Progenitor cell of endocrine pancreas (in vitro differentiated cells): ENCODE measurements around the gene CCNL1. TPM values are rescaled to one million over a fixed set of nuclear protein-coding genes. Genes with fewer than 3 reads are reported as not detected.

Experiments used
- DNase-seq: peaks from one replicate; pipeline ENCODE4 v3.0.0; 2021; ENCODE audit warnings: low spot score; ENCODE audit not compliant: unreplicated experiment
- H3K27ac Mint-ChIP-seq: 2 replicates; pipeline ENCODE4 v1.8.0; 2021; ENCODE audit warnings: mild to moderate bottlenecking, moderate library complexity, mixed read lengths
- H3K27me3 Mint-ChIP-seq: 2 replicates; pipeline ENCODE4 v1.8.0; 2021; ENCODE audit warnings: mixed read lengths
- H3K36me3 Mint-ChIP-seq: 2 replicates; pipeline ENCODE4 v1.8.0; 2022; ENCODE audit warnings: mixed read lengths; ENCODE audit not compliant: insufficient read depth
- H3K4me1 Mint-ChIP-seq: 2 replicates; pipeline ENCODE4 v1.8.0; 2021; ENCODE audit warnings: low read depth, mixed read lengths
- H3K4me3 Mint-ChIP-seq: 2 replicates; pipeline ENCODE4 v1.8.0; 2021; ENCODE audit warnings: low read depth, mild to moderate bottlenecking, moderate library complexity, mixed read lengths
- H3K9me3 Mint-ChIP-seq: 2 replicates; pipeline ENCODE4 v1.8.0; 2021; ENCODE audit warnings: low read depth, mixed read lengths
- total RNA-seq: library from RNA; stranded (reverse); gene quantifications from 2 replicates; pipeline ENCODE4 v1.2.1, GENCODE V29; 2021
- TF ChIP-seq, protein P1 (sequence below): fragments of 200-600 bp; sonication (generic); IDR thresholded peaks from one replicate; pipeline ENCODE4 v1.5.0; 2021; ENCODE audit warnings: antibody characterized with exemption, mild to moderate bottlenecking; ENCODE audit not compliant: unreplicated experiment

Gene CCNL1
- total RNA-seq, 1 donor from 2014 or later = 157 TPM

DNA sequence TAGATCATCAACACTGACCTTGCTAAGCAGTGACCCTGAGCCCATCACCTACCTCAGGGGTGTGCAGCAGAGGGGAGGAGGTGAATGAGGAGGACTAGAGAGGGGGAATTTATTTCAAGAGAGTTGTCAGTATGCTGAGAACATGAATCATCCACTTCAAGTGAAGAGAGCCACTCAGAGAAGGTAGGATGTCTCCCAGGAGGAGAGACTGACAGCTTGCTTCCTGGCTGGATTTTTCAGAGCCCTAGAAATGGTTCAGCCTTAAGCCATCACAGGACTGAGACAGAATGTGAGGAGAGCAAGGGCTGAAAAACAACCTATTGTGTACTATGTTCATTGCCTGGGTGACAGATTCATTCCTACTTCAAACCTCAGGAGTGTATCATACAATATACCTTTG lies 34.8 kb downstream of the CCNL1 start:
- Mint-ChIP-seq H3K36me3 (no peaks in the 10 kb centered on the region), H3K27me3 (no peaks in the 10 kb centered on the region), H3K9me3 (no peaks in the 10 kb centered on the region), H3K27ac (peak overlapping the region; percentile 88), H3K4me1 (peaks cover 66% of the 10 kb centered on the region), H3K4me3 (no peak overlapping the region)
- TF ChIP-seq, protein P1, sequence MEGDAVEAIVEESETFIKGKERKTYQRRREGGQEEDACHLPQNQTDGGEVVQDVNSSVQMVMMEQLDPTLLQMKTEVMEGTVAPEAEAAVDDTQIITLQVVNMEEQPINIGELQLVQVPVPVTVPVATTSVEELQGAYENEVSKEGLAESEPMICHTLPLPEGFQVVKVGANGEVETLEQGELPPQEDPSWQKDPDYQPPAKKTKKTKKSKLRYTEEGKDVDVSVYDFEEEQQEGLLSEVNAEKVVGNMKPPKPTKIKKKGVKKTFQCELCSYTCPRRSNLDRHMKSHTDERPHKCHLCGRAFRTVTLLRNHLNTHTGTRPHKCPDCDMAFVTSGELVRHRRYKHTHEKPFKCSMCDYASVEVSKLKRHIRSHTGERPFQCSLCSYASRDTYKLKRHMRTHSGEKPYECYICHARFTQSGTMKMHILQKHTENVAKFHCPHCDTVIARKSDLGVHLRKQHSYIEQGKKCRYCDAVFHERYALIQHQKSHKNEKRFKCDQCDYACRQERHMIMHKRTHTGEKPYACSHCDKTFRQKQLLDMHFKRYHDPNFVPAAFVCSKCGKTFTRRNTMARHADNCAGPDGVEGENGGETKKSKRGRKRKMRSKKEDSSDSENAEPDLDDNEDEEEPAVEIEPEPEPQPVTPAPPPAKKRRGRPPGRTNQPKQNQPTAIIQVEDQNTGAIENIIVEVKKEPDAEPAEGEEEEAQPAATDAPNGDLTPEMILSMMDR = no peak
- no peak for DNase-seq

DNA sequence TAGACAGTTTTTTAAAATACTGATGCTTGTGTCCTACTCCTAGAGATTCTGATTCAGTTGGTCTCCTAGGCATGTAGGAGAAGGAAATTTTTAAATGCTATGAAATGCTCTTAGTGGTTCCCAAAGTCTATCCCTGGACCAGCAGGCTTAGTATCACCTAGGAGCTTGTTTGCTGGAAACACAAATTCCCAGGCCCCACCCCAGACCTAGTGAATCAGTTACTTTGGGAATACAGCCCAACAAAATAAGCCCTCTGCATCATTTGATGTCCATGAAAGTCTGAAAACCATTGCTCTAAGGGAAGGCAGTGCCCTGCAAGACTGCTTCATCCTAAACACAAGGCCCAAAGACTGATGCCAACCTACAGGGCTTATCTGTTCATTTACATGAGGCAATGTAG lies 36.3 kb downstream of the CCNL1 start:
- Mint-ChIP-seq H3K36me3 (peaks cover 3% of the 10 kb centered on the region), H3K4me3 (no peak overlapping the region), H3K27ac (no peak overlapping the region), H3K27me3 (no peaks in the 10 kb centered on the region), H3K4me1 (peaks cover 55% of the 10 kb centered on the region), H3K9me3 (peaks cover 4% of the 10 kb centered on the region)
- DNase-seq = no peak
- TF ChIP-seq, protein P1 = no peak

DNA sequence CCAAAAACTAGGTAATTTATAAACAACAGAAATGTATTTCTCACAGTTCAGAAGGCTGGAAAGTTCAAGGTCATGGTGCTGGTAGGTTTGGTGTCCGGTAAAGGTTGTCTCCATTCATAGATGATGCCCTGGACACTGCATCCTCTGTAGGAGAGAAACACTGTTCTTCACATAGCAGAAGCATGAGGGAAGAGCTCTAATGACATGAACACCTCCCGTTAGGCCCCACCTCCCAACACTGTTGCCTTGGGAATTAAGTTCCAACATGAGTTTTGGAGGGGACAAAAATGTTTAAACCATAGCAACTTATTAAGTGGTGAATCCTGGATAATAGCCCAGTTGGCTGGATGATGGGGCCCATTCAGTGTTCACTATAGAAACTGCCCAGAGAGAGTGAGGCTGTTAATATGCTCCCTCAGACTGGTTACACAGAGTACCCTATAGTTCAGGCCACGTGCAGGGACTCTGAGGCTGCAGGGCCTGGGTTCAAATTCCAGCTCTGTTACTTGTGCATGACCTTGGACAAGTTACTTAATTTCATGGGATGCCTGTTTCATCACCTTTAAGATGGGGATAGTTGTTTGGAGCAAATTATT lies 37.0 kb downstream of the CCNL1 start:
- TF ChIP-seq, protein P1 = no peak
- Mint-ChIP-seq H3K27me3 (no peaks in the 10 kb centered on the region), H3K4me1 (peaks cover 52% of the 10 kb centered on the region), H3K9me3 (peaks cover 4% of the 10 kb centered on the region), H3K4me3 (no peak overlapping the region), H3K36me3 (peaks cover 3% of the 10 kb centered on the region), H3K27ac (no peak overlapping the region)
- no peak for DNase-seq

DNA sequence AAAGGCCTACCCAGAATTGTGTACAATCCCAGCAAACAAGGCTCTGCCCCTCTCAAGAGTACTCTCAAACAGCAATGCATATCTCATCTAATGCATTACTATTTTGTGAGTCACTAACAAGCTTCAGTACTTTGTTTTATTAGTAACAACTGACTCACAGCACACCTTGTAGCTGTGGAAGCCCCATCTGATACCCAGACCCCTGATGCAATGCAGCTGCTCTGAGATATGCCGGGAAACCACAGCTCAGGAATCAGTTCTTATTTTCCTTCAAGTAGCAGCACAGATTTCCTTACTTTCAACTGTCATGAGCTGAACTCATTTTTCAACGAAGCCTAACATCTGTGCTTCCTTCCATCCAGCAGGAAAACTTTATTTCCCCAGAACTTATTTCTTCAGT lies 37.8 kb downstream of the CCNL1 start:
- H3K9me3 Mint-ChIP-seq = peaks cover 4% of the 10 kb centered on the region

DNA sequence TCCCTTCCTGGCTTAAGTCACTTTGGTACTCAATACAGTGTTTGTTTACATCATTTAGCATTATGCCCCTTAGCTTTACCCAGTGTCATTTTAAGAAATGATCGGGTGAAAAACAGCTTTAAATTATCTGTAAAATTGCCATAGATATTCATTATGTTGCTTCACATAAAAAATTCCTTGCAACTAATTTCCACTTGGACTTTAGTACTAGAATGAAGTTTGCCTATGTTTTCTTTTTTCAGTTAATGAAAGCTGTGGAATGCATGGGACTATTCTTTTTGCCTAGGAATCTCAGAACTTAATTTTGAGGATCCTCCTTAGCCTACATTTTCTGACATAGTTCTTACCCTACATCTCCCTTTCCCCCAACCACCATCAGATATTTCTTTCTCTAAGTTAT lies 38.4 kb downstream of the CCNL1 start:
- Mint-ChIP-seq H3K27me3 (no peaks in the 10 kb centered on the region), H3K4me3 (peak overlapping the region; percentile 13), H3K4me1 (peaks cover 47% of the 10 kb centered on the region), H3K27ac (peak overlapping the region; percentile 78), H3K36me3 (peaks cover 3% of the 10 kb centered on the region), H3K9me3 (peaks cover 4% of the 10 kb centered on the region)
- TF ChIP-seq, protein P1 = no peak
- DNase-seq = no peak

More for the DNA sequence above, 37.8 kb downstream of the CCNL1 start:
- DNase-seq = no peak
- no peak overlapping the region for H3K4me3 Mint-ChIP-seq
- peak overlapping the region; percentile 33 for H3K27ac Mint-ChIP-seq
- peaks cover 48% of the 10 kb centered on the region for H3K4me1 Mint-ChIP-seq
- TF ChIP-seq, protein P1 = no peak
- H3K27me3 Mint-ChIP-seq = no peaks in the 10 kb centered on the region
- H3K36me3 Mint-ChIP-seq = peaks cover 3% of the 10 kb centered on the region
